Nephron (organoid): ENCODE results near the gene DCAF12.

ENCODE experiments used
- H3K27ac Mint-ChIP-seq, 3 experiments: 2 replicates each; pipeline ENCODE4 v1.8.0; 2020; ENCODE audit warnings: mixed read lengths in 3 of 3, mild to moderate bottlenecking in 2 of 3, moderate library complexity in 1 of 3
- H3K27me3 Mint-ChIP-seq: 2 replicates; pipeline ENCODE4 v1.8.0; 2021; ENCODE audit warnings: low read depth, mild to moderate bottlenecking, moderate library complexity, mixed read lengths
- H3K36me3 Mint-ChIP-seq: 2 replicates; pipeline ENCODE4 v1.8.0; 2020; ENCODE audit warnings: low read depth, mixed read lengths
- H3K4me1 Mint-ChIP-seq: 2 replicates; pipeline ENCODE4 v1.8.0; 2020; ENCODE audit warnings: mixed read lengths
- H3K4me3 Mint-ChIP-seq, 3 experiments: 2 replicates each; pipeline ENCODE4 v1.8.0; 2020; ENCODE audit warnings: mild to moderate bottlenecking in 3 of 3, mixed read lengths in 3 of 3, moderate library complexity in 2 of 3
- H3K9me3 Mint-ChIP-seq: 2 replicates; pipeline ENCODE4 v1.8.0; 2020; ENCODE audit warnings: mixed read lengths
- CTCF ChIP-seq, 3 experiments: fragments of 200-600 bp; sonication (generic); IDR thresholded peaks; one replicate each; pipeline ENCODE4 v1.5.0; 2021; ENCODE audit warnings: antibody characterized with exemption in 3 of 3; ENCODE audit not compliant: unreplicated experiment in 3 of 3

DCAF12 gene

GRCh38 chr9:34065541-34065940 lies 61.0 kb downstream of the DCAF12 start:
- Mint-ChIP-seq H3K27me3 (peaks cover 8% of the 10 kb centered on the region), H3K9me3 (no peaks in the 10 kb centered on the region), H3K4me1 (peaks cover 12% of the 10 kb centered on the region), H3K4me3 (no peak overlapping the region), H3K36me3 (no peaks in the 10 kb centered on the region), H3K27ac (peak overlapping the region in 2 of 3 experiments; percentile 29)
- no peak for TF ChIP-seq CTCF (IDR thresholded peaks at IDR 0.05; ENCODE audit: unreplicated experiment in 3 of 3)

GRCh38 chr9:34059954-34060353 lies 66.5 kb downstream of the DCAF12 start:
- peaks cover 4% of the 10 kb centered on the region for H3K27me3 Mint-ChIP-seq
- peaks cover 9% of the 10 kb centered on the region for H3K4me1 Mint-ChIP-seq
- TF ChIP-seq CTCF (IDR thresholded peaks at IDR 0.05; ENCODE audit: unreplicated experiment in 3 of 3): no peak
- no peaks in the 10 kb centered on the region for H3K36me3 Mint-ChIP-seq
- H3K4me3 Mint-ChIP-seq: no peak overlapping the region
- H3K9me3 Mint-ChIP-seq: no peaks in the 10 kb centered on the region
- no peak overlapping the region for H3K27ac Mint-ChIP-seq

- no peaks in the 10 kb centered on the region for H3K36me3 Mint-ChIP-seq
- peaks cover 6% of the 10 kb centered on the region for H3K4me1 Mint-ChIP-seq
- H3K4me3 Mint-ChIP-seq: no peak overlapping the region
- no peak for TF ChIP-seq CTCF (IDR thresholded peaks at IDR 0.05; ENCODE audit: unreplicated experiment in 3 of 3)
- H3K27me3 Mint-ChIP-seq: peaks cover 4% of the 10 kb centered on the region
- H3K9me3 Mint-ChIP-seq: no peaks in the 10 kb centered on the region
- H3K27ac Mint-ChIP-seq: no peak overlapping the region
Measured at GRCh38 chr9:34059281-34059680, 67.2 kb downstream of the DCAF12 start.

- no peak for TF ChIP-seq CTCF (IDR thresholded peaks at IDR 0.05; ENCODE audit: unreplicated experiment in 3 of 3)
- Mint-ChIP-seq H3K4me1 (peaks cover 25% of the 10 kb centered on the region), H3K27ac (peak overlapping the region; percentile 100), H3K9me3 (no peaks in the 10 kb centered on the region), H3K36me3 (peaks cover 5% of the 10 kb centered on the region), H3K4me3 (peak overlapping the region; percentile 99), H3K27me3 (no peaks in the 10 kb centered on the region)
Measured at GRCh38 chr9:34049630-34050384, 76.7 kb downstream of the DCAF12 start.

GRCh38 chr9:34048727-34049629 lies 77.5 kb downstream of the DCAF12 start, which contains the start of gene UBAP2:
Gene UBAP2 (minus strand): TSS chr9:34048887. CDS start chr9:34017148, 31,739 bp downstream.
- TF ChIP-seq CTCF (IDR thresholded peaks at IDR 0.05; ENCODE audit: unreplicated experiment in 3 of 3): no peak
- Mint-ChIP-seq H3K27ac (peak within 1 kb of the TSS; percentile 100), H3K27me3 (no peaks in the 10 kb centered on the region), H3K4me3 (peak within 1 kb of the TSS; percentile 99), H3K9me3 (no peaks in the 10 kb centered on the region), H3K4me1 (peaks cover 25% of the 10 kb centered on the region), H3K36me3 (peaks cover 5% of the 10 kb centered on the region)
